ENCODE measurements around the gene ATAD3C.
A peak's percentile ranks its signal among the peaks of the same experiment; 100 is the strongest.
"Not testable (repeated sequence)": the region's sequence is repeated elsewhere in the genome, so short reads cannot be mapped to it uniquely, and the experiment has no call there.

Gene ATAD3C

DNA sequence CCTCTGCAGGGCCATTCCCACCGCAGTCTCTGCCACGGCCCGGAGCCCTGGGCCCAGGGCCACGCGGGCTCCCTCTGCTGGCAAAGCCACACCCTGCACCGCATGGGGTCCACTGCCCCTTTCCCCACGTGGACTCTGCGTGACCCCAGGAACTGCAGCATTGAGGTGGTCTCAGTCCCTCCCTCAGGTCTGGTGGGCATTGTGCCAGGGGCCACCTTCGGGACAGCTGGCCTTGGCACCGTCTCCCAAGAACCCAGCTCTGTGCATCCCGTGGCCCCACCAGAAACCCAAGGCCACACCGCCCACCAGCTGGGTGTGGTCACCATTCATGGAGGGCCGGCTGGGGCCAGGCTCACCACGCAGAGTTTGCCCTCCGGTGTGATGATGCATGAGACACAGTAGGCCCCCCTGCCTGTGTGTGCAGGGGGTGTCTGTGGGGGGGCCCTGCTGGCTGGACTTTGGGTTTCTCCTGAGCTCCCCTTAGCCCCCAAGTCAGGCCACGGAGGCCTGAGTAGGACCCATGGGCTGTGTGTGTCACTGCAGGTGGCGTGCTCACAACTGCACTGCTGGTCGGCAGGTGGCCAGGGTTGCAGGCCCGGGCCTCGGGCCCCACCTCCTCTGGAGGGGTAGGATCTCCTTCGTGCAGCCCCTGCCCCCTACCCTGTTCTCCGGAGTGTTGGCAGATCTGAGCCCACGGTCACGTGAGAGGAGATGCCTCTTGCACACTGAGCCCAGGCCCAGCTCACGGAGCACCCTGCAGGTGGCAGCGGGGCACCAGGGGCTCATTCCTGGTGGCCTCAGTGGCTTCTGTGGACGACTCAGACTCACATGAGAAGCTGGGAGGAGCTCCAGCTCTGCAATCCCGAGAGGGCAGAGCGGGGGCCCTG is 8.2 kb upstream of the ATAD3C start:
- DNase-seq (ENCODE audit: low read depth in 2 of 2, low spot score in 1 of 2), result peak; percentile 26 to 33

DNA sequence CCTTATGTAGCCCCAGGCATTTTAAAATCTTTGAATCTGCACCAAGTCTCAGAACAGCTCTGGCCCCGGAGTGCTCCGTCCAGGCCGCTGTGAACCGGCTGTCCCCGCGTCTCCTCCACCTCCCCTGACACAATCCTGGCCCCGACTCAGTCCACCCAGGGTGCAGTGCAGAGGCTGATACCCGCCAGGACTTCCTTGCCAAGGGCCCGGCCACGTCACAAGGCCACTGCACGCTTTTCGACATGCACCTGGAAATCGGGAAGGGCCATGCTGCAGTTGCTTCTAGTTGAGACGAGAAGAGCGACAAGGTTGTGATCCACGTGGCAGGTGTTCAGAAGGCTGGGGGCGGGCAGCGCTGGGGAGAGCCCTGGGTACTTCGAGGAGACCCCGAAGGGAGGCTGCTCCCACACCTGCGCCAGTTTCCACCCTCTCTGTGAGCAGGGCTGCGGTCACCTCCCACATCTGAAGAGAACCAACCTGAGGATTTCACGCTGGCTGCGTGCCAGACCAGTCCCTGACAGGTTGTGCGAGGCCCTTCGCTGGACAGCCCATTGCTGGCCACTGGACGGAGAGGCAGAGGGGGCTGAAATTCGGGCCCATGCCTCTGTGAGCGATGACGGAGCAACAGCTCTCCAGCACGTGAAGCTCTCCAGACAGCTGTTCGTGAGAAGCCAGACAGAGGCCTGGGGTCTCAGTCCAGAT is 7.3 kb upstream of the ATAD3C start:
- no peak for DNase-seq (ENCODE audit: low read depth in 2 of 2, low spot score in 1 of 2)

DNA sequence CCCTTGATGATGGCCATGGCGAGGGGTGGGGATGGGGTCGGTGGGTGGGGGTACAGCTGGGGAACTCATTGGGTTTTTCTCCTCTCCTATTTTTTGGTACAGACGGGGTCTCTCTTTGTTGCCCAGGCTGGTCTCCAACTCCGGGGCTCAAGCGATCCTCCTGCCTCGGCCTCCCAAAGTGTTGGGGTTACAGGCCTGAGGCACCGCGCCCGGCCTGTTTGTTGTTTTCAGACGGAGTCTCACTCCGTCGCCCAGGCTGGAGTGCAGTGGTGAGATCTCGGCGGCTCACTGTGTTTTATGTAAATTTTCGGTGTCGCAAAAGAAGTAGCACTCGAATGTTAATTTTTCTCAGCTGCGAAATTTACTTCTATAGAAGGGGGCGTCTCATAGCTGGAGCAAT is 2.9 kb upstream of the ATAD3C start:
- not testable (repeated sequence) for DNase-seq (ENCODE audit: low read depth in 2 of 2, low spot score in 1 of 2)

DNA sequence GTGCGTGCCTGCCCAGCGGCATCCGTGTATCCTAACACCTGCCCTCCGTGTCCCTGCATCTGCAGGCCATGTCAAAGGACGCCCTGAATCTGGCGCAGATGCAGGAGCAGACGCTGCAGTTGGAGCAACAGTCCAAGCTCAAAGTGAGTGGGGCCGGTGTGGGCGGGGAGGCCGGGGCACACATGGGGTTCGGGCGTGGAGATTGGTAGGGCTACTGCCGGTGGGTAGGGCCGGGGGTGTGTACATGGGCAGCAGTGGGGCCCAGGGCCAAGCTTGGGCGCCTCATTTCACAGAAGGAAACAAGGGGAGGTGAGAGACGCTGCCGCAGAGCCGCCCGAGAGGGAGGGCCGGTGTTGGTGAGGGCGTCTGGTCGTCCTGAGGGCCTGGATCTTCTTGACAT is 1.1 kb downstream of the ATAD3C start:
- not testable (repeated sequence) for DNase-seq (ENCODE audit: low read depth in 2 of 2, low spot score in 1 of 2)

DNA sequence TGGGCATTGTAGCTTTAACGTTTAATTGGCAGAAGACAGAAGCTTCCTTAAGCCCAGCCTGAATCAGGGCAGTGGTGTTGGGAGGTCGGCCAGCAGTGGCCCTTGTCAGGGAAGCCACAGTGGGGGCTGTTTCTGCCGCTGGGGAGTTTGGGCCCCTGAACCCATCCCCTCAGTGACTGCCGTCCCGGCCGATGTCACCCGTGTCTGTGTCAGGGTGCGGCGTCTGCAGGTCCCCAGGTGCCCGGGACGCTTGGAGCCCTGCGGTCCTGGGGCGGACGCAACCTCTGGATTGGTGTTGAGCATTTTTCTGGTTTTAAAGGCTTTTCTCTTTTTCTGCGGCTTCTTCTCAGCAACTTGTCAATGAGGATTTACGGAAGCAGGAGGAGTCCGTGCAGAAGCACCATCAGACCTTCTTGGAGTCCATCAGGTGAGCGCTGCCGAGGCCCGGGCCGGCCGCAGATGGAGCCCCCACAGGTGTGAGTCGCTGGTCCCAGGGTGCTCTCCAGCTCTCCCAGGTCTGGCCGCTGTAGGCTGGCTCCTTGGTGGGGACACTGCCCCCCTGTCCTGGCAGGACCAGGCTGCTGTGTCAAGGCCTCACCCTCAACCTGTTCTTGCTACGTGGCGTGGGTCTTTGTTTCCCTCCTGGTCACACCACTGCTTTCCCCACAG is 2.3 kb downstream of the ATAD3C start:
- DNase-seq (ENCODE audit: low read depth in 2 of 2, low spot score in 1 of 2), result no peak

DNA sequence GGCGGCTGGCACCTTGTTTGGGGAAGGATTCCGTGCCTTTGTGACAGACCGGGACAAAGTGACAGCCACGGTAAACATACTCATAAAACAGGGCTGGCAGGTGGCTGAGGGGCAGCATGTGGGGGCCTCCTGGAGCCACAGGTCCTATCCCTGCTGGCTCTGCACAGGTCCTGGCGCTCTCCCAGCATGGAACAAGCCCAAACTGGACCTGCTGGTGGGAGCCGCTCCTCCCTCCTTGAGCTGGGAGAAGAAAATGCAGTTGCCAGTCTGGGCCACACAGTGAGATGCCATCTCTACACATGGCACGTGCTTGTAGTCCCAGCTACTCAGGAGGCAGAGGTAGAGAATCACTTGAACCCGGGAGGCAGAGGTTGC is 2.9 kb downstream of the ATAD3C start:
- not testable (repeated sequence) for DNase-seq (ENCODE audit: low read depth in 2 of 2, low spot score in 1 of 2)

DNA sequence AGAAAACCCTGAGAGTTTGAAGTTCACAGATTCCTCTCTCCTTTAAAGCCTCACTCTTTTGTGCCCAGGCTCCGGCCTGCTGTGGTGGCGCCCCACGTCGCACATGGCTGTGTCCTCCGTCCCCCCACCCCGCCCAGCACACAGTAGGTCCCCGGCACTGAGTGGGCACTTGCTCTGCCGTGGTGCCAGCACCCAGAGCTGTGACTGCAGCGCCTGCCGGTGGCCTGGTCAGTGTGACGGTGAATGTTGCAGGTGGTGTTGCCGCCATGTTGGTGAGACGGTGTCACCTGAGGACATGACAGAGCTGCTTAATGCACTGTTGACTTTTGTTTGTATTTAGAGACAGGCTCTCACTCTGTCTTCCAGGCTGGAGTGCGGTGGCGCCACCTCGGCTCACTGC is 3.4 kb downstream of the ATAD3C start:
- no peak for DNase-seq (ENCODE audit: low read depth in 2 of 2, low spot score in 1 of 2)

DNA sequence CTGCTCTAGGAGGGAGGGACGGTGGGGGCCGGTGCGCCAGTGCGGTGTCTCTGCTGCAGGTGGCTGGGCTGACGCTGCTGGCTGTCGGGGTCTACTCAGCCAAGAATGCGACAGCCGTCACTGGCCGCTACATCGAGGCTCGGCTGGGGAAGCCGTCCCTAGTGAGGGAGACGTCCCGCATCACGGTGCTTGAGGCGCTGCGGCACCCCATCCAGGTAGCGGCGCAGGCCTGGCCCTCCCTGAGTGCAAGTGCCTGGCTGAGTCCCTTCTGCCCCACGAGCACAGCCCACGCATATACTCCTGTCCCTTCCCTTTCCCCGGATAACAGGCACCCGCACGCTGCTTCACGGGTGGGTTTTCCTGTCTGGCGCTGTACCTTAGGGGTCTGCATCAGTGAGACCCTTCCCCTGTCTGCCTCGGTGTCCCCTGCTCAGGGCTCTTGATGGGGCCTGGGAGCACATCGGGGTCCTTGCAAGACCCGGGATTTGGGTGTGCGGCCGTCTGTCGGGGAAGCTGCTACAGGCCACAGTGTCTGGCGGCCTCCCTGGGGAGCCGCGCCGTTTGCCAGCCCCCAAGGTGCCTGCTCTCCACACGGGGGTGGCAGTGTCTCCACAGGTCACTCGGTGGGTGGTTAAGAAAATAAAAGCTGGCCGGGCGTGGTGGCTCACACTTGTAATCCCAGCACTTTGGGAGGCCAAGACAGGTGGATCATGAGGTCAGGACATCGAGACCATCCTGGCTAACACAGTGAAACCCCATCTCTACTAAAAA is 5.0 kb downstream of the ATAD3C start:
- DNase-seq (ENCODE audit: low read depth in 2 of 2, low spot score in 1 of 2), result not testable (repeated sequence)

DNA sequence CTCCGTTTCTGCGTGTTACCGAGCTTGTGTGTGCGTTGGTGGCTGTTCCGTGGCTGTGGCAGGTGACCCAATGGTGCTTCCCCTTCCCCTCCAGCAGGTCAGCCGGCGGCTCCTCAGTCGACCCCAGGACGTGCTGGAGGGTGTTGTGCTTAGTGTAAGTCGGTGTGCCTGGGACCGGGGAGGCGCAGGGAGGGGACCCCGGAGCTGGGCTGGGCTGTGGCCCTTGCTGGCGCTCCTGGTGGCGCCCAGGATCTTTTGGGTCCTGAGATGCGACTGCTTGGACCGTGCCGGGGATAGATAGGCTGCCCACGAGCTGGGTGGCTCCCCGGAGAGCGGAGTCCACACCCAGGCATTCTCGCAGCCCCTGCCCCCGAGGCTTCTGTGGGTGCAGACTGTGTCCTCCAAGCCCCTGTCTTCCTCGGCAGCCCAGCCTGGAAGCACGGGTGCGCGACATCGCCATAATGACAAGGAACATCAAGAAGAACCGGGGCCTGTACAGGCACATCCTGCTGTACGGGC is 5.9 kb downstream of the ATAD3C start:
- no peak for DNase-seq (ENCODE audit: low read depth in 2 of 2, low spot score in 1 of 2)

DNA sequence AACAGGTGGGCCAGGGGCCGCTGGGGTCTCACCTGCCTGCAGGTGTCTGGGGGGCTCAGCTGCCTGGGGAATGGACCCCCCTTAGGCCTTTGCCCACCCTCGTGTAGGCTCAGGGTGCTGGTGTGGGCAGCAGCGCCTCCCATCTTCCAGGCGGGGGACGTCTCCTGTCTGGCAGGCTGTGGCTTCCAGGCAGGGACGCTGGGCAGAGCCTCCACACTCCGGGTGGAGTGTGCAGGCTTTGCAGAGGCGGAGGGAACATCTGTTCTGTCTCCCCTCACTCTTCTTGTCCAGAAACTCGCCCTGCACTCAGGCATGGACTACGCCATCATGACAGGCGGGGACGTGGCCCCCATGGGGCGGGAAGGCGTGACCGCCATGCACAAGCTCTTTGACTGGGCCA is 6.4 kb downstream of the ATAD3C start:
- not testable (repeated sequence) for DNase-seq (ENCODE audit: low read depth in 2 of 2, low spot score in 1 of 2)

DNA sequence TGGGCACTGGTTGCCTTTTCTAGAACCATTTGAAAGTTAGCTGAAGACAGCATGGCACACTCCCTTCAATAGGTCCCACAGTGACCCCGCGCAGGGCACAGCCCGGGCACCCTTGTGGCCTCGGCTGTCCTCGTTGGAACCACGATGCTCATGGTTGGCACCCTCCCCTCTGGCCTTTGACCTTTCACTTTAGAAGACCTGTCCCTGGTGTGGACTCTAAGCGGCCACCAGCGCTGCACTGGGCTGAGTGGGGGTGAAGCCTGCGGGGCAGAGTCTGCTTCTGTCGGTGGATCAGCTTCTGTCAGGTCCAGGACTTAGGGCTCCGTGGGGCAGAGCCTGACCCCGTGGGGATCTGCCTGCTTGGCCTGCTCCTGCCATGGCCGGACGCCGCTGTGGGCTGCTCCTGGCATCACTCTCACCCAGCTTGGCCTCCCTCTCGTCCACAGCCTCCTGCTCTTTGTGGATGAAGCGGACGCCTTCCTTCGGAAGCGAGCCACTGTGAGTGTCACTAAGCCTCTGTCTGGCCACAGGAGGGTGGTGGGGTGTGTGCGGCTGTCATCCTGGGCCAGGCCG is 7.3 kb downstream of the ATAD3C start:
- DNase-seq (ENCODE audit: low read depth in 2 of 2, low spot score in 1 of 2), result not testable (repeated sequence)

DNA sequence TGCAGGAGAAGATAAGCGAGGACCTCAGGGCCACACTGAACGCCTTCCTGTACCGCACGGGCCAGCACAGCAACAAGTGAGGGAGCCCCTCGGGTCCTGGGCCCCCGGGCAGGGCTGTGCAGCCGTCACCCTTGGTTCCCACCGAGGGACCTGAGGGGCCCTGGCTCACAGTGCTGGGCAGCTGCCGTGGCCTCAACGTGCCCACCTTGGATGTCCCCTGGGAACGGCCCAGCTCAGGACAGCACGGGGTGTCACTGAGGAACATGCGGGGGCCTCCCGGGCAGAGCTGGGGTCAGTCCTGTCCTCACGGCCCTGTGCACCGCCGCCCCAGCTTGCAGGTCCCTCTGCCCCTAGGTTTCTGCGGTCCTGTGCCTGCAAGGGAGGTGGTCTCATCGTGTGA is 9.7 kb downstream of the ATAD3C start:
- not testable (repeated sequence) for DNase-seq (ENCODE audit: low read depth in 2 of 2, low spot score in 1 of 2)

DNA sequence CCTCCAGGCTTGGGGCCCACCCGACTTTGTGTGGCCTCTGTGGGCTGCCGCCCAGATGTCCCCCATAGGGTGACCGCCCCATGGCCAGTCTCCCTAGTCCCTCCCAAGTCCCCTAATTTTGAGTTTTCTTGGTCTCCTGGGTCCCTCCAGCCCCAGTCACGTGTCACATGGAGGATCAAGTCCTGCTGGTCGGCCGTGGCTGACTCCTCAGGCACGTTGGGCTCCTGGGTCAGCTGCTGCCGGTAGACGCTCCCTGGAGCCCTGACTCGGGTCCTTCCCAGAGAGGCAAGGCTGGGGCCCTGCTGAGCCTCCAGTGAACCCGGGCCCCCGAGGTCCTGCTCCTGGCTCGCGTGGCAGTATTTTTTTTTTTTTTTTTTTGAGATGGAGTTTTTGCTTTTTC is 10.2 kb downstream of the ATAD3C start:
- DNase-seq (ENCODE audit: low read depth in 2 of 2, low spot score in 1 of 2), result not testable (repeated sequence)

DNA sequence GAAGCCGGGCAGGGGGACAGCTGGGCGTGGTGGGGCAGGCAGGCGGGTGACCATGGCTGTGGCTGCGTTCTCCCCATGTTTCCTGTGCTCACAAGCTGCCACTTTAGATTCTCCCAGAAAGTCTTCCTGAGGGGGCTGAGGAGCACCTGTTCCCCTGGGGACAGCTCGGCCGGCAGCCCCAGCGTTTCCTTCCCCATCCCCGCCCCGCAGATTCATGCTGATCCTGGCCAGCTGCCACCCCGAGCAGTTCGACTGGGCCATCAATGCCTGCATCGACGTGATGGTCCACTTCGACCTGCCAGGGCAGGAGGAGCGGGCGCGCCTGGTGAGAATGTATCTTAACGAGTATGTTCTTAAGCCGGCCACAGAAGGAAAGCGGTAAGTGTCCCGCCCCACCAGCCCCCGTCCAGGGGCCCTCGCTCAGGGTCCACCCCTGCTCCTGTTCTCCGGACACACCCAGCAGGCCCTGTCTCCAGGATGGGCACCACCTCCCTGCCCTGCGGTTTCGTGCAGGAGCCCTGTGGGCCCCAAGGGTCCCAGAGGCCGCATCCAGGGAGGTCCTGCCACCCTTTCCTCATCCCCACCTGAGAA is 11.1 kb downstream of the ATAD3C start:
- DNase-seq (ENCODE audit: low read depth in 2 of 2, low spot score in 1 of 2), result no peak

DNA sequence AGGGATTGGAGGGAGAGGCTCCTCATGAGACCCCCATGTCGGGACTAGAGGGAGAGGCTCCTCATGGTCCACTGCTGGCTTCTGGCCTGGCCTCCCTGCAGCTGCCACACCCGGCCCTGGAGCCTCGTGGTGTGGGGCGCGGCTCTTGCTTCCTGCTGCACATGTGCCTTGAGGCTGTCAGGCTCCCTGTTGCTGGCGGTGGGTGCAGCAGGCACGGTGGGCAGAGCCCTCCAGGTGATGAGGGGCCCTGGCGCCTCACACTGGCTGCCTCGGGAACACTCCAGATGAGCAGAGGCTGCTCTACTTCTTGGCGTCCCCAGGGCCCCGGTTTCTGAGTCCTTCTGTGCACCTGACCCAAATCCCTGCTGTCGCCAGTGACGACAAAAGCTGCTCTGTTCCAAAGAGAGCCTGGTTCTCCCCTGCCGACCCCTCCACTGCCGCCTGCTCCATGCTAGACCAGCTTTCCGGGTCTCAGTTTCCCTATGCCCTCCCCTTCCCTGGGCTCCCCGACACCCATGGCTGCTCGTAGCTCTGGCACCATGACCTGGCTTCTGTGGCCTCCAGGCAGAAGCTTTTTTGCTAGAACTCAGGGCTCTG is 12.3 kb downstream of the ATAD3C start:
- no peak for DNase-seq (ENCODE audit: low read depth in 2 of 2, low spot score in 1 of 2)

DNA sequence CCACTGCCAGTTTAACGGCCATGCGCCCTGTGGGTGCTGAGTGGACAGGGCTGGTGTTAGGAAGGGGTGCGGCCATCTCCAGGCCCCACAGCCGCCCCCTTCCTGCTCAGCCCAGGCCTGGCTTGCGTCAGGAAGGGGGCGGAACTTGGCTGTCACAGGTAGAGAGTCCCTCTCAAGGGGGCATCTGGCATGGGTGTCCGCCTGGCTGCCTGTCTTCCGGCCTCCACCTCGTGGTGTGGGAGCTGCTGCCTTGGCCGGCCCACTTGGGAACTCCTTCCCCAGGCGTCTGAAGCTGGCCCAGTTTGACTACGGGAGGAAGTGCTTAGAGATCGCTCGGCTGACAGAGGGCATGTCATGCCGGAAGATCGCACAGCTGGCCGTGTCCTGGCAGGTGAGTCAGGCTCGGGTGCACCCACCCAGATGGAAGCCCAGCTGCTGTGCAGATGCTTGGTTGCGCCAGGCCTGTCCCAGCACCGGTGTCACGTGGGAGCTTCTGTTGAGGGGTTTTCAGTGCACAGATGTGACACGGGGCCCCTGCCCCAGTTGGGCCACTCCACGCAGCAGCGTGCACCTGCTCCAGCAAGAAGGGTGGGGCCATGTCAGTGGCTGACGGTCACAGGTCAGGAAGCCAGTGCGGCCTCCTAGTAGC is 13.0 kb downstream of the ATAD3C start:
- DNase-seq (ENCODE audit: low read depth in 2 of 2, low spot score in 1 of 2), result no peak

DNA sequence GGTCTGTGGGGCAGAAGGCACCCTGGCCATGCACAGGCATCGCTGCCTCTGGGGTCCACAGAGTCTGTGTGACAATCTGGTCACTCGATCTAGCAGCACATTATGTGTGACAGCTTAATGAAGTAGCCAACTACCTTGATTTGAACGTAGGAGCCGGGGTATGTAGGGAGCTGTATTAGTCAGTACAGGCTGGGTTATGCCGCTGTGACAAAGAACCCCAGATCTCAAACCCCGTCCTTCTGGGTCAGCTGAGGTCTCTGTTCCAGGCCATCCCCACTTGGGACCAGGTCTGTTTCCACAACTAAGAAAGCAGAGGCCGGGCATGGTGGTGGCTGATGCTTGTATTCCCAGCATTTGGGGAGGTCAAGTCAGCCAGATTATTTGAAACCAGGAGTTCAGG is 13.8 kb downstream of the ATAD3C start:
- no peak for DNase-seq (ENCODE audit: low read depth in 2 of 2, low spot score in 1 of 2)

DNA sequence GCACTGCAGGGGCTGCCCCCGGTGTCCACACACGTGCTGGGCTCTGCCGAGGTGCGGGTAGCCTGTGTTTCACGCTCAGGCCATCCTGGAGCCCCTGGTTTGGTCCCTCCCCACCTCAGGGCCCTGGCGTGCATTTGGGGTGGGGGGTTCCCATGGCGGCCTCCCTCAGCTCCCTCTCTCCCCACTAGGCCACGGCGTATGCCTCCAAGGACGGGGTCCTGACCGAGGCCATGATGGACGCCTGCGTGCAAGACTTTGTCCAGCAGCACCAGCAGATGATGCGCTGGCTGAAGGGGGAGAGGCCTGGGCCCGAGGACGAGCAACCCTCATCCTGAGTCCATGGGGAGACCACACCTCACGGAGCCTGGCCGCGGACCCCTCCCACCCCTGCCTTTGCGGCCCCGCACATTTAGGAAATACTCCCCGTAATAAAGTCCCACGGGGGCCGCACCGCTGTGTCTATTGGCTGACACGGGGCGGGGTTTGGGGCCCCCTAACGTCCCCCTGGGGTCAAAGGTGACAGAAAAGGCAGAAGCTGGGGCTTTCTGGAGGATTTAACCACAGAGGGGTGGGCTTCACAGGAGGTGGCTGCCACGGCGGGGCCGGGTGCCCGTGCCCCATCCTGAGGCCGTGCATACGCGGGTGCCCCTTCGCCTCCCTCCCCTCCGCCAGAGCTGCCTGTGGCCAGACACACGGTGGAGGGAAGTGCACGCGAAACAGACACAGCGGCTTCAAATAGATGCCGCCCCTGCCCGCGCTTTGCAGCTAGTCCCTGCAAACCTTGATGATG is 18.9 kb downstream of the ATAD3C start:
- DNase-seq (ENCODE audit: low read depth in 2 of 2, low spot score in 1 of 2), result not testable (repeated sequence)
